K562 (cell line): ENCODE measurements around the gene ODF4.

Experiments
- CBX1 ChIP-seq: sonication (generic); IDR thresholded peaks from 2 replicates; pipeline ENCODE4 v1.6.1; 2016; ENCODE audit warnings: antibody characterized with exemption, low read depth, mild to moderate bottlenecking
- EHMT2 ChIP-seq: fragments of 450-650 bp; IDR thresholded peaks from 2 replicates; pipeline ENCODE4 v1.6.1; 2018; ENCODE audit warnings: antibody characterized with exemption
- ELF2 ChIP-seq: fragments of 250-450 bp; sonication (Bioruptor Pico); IDR thresholded peaks from 2 replicates; pipeline ENCODE4 v1.5.0; 2021; ENCODE audit warnings: mild to moderate bottlenecking
- HDAC2 ChIP-seq: fragments of 450-650 bp; IDR thresholded peaks from 2 replicates; pipeline ENCODE4 v1.6.1; 2016; ENCODE audit warnings: mild to moderate bottlenecking
- JUND ChIP-seq, 2 experiments: IDR thresholded peaks; 2 replicates in 1 of 2; 3 replicates in 1 of 2; pipeline ENCODE4 v1.6.1; 2011; ENCODE audit warnings: borderline replicate concordance in 2 of 2, low read depth in 2 of 2, low read length in 2 of 2, improper control_type of control experiment in 1 of 2, missing biosample characterization in 1 of 2, missing genetic modification characterization in 1 of 2, missing genetic modification reagents in 1 of 2
- MAFK ChIP-seq: IDR thresholded peaks from 2 replicates; pipeline ENCODE4 v1.6.1; 2011; ENCODE audit warnings: low read length, improper control_type of control experiment
- ZBTB7A ChIP-seq: IDR thresholded peaks from 2 replicates; pipeline ENCODE4 v1.6.1; 2011; ENCODE audit warnings: low read depth, mild to moderate bottlenecking, low read length, moderate library complexity, borderline replicate concordance; ENCODE audit not compliant: control insufficient read depth
- ZFPM2 ChIP-seq: fragments of 250-450 bp; sonication (Bioruptor Pico); IDR thresholded peaks from 2 replicates; pipeline ENCODE4 v1.5.1; 2022; ENCODE audit warnings: mild to moderate bottlenecking
- TF ChIP-seq, protein P1 (sequence below): fragments of 250-450 bp; sonication (Bioruptor Pico); IDR thresholded peaks from 2 replicates; pipeline ENCODE4 v1.6.1; 2021; ENCODE audit warnings: mild to moderate bottlenecking
- TF ChIP-seq, protein P2 (sequence below): sonication (generic); formaldehyde crosslinking; IDR thresholded peaks from 2 replicates; pipeline ENCODE4 v1.9.0; 2022; ENCODE audit warnings: mild to moderate bottlenecking, missing genetic modification reagents
- TF ChIP-seq, protein P3 (sequence below): conservative IDR thresholded peaks from 2 replicates; pipeline ENCODE4 v1.6.1; 2011; ENCODE audit warnings: low read depth, mild to moderate bottlenecking, low read length; ENCODE audit not compliant: control insufficient read depth
- TF ChIP-seq, protein P4 (sequence below): IDR thresholded peaks from 2 replicates; pipeline ENCODE4 v1.6.1; 2016; ENCODE audit warnings: missing genetic modification characterization, missing compliant biosample characterization
- TF ChIP-seq, protein P5 (sequence below), 3 experiments: IDR thresholded peaks in 2 of 3; conservative IDR thresholded peaks in 1 of 3; 2 replicates each; pipeline ENCODE4 v1.5.1; 2011 to 2012; ENCODE audit warnings: low read length in 3 of 3, mild to moderate bottlenecking in 3 of 3, control low read depth in 2 of 3, improper control_type of control experiment in 1 of 3, inconsistent platforms in 1 of 3, low read depth in 1 of 3, mixed read lengths in 1 of 3, moderate library complexity in 1 of 3; ENCODE audit not compliant: insufficient read depth in 2 of 3
- TF ChIP-seq, protein P6 (sequence below): fragments of 250-450 bp; sonication (Bioruptor Pico); IDR thresholded peaks from 2 replicates; pipeline ENCODE4 v1.8.0; 2022; ENCODE audit warnings: moderate library complexity, mild to moderate bottlenecking, inconsistent platforms

DNA sequence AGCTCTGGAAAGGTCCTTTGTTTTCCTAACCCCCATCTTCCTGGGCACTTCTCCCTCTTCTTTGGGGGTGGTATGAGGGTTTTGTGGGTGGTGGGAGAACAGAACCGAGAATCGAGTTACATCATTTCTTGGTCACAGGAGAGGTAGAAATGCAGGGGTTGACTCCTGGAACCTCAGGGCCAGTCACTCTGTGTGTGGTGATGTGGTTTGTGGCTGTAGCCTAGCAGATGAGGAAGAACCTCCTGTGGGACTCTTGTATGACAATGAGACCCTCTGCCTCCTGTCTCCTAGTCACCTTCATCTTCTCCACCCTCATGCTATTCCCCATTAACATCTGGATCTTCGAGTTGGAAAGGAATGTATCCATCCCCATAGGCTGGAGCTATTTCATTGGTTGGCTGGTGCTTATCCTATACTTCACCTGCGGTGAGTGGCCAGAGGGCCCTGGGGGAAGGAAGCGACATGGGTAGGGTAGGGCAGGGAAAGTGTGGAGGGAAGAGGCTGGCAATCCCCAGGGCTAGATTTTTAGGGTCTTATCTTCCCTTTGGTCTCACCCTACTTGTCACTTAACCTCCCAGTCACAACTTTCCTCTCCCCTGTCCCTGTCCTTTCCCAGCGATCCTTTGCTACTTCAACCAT is 5.5 kb downstream of the ODF4 start:
- TF ChIP-seq, protein P1, sequence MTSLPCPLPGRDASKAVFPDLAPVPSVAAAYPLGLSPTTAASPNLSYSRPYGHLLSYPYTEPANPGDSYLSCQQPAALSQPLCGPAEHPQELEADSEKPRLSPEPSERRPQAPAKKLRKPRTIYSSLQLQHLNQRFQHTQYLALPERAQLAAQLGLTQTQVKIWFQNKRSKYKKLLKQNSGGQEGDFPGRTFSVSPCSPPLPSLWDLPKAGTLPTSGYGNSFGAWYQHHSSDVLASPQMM (CRISPR knock-in tag): no peak
- TF ChIP-seq JUND (IDR thresholded peaks at IDR 0.05; ENCODE audit: borderline replicate concordance, low read depth, low read length) (no peak), JUND (tag; IDR thresholded peaks at IDR 0.05; ENCODE audit: borderline replicate concordance, low read depth, low read length) (no peak), ELF2 (CRISPR knock-in tag) (no peak), ZBTB7A (no peak), HDAC2 (no peak), CBX1 (no peak), ZFPM2 (CRISPR knock-in tag) (no peak), MAFK (no peak), EHMT2 (no peak)
- TF ChIP-seq, protein P2, sequence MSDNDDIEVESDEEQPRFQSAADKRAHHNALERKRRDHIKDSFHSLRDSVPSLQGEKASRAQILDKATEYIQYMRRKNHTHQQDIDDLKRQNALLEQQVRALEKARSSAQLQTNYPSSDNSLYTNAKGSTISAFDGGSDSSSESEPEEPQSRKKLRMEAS (CRISPR knock-in tag): no peak
- TF ChIP-seq, protein P3, sequence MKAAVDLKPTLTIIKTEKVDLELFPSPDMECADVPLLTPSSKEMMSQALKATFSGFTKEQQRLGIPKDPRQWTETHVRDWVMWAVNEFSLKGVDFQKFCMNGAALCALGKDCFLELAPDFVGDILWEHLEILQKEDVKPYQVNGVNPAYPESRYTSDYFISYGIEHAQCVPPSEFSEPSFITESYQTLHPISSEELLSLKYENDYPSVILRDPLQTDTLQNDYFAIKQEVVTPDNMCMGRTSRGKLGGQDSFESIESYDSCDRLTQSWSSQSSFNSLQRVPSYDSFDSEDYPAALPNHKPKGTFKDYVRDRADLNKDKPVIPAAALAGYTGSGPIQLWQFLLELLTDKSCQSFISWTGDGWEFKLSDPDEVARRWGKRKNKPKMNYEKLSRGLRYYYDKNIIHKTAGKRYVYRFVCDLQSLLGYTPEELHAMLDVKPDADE: no peak
- TF ChIP-seq, protein P4, sequence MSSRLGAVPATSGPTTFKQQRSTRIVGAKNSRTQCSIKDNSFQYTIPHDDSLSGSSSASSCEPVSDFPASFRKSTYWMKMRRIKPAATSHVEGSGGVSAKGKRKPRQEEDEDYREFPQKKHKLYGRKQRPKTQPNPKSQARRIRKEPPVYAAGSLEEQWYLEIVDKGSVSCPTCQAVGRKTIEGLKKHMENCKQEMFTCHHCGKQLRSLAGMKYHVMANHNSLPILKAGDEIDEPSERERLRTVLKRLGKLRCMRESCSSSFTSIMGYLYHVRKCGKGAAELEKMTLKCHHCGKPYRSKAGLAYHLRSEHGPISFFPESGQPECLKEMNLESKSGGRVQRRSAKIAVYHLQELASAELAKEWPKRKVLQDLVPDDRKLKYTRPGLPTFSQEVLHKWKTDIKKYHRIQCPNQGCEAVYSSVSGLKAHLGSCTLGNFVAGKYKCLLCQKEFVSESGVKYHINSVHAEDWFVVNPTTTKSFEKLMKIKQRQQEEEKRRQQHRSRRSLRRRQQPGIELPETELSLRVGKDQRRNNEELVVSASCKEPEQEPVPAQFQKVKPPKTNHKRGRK (tag): no peak
- TF ChIP-seq, protein P5, sequence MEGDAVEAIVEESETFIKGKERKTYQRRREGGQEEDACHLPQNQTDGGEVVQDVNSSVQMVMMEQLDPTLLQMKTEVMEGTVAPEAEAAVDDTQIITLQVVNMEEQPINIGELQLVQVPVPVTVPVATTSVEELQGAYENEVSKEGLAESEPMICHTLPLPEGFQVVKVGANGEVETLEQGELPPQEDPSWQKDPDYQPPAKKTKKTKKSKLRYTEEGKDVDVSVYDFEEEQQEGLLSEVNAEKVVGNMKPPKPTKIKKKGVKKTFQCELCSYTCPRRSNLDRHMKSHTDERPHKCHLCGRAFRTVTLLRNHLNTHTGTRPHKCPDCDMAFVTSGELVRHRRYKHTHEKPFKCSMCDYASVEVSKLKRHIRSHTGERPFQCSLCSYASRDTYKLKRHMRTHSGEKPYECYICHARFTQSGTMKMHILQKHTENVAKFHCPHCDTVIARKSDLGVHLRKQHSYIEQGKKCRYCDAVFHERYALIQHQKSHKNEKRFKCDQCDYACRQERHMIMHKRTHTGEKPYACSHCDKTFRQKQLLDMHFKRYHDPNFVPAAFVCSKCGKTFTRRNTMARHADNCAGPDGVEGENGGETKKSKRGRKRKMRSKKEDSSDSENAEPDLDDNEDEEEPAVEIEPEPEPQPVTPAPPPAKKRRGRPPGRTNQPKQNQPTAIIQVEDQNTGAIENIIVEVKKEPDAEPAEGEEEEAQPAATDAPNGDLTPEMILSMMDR (IDR thresholded peaks at IDR 0.05 in 2 of 3, conservative IDR thresholded peaks at IDR 0.05 in 1 of 3; ENCODE audit: insufficient read depth in 2 of 3, low read depth in 1 of 3, low read length in 3 of 3): no peak
- TF ChIP-seq, protein P6, sequence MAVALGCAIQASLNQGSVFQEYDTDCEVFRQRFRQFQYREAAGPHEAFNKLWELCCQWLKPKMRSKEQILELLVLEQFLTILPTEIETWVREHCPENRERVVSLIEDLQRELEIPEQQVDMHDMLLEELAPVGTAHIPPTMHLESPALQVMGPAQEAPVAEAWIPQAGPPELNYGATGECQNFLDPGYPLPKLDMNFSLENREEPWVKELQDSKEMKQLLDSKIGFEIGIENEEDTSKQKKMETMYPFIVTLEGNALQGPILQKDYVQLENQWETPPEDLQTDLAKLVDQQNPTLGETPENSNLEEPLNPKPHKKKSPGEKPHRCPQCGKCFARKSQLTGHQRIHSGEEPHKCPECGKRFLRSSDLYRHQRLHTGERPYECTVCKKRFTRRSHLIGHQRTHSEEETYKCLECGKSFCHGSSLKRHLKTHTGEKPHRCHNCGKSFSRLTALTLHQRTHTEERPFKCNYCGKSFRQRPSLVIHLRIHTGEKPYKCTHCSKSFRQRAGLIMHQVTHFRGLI (CRISPR knock-in tag): no peak
